HL-60 (cell line): ENCODE results near the gene KIF2C.

Experiments used
- DNase-seq, 2 experiments: peaks; one replicate each; pipeline ENCODE4 v3.0.0-alpha.2; 2010 to 2020; ENCODE audit warnings: low read depth in 1 of 2, low spot score in 1 of 2
- H3K27ac ChIP-seq: fragments of 250-450 bp; sonication (Bioruptor Pico); replicated peaks from 2 replicates; pipeline ENCODE4 v1.5.1; 2020; ENCODE audit warnings: mild to moderate bottlenecking, moderate library complexity
- H3K27me3 ChIP-seq: fragments of 250-450 bp; sonication (Bioruptor Pico); 2 replicates; pipeline ENCODE4 v1.5.1; 2021; ENCODE audit warnings: mild to moderate bottlenecking, moderate library complexity; ENCODE audit not compliant: insufficient read depth, poor library complexity, severe bottlenecking
- H3K4me3 ChIP-seq: replicated peaks from 2 replicates; pipeline ENCODE4 v1.5.1; 2011; ENCODE audit warnings: mild to moderate bottlenecking, control low read depth, low read length; ENCODE audit not compliant: insufficient read depth
- GABPA ChIP-seq: IDR thresholded peaks from 2 replicates; pipeline ENCODE4 v1.6.1; 2012; ENCODE audit warnings: low read depth
- POLR2AphosphoS5 ChIP-seq: IDR thresholded peaks from 2 replicates; pipeline ENCODE4 v1.6.1; 2012; ENCODE audit warnings: low read depth
- REST ChIP-seq: IDR thresholded peaks from 2 replicates; pipeline ENCODE4 v1.6.1; 2012; ENCODE audit warnings: low read depth; ENCODE audit not compliant: insufficient replicate concordance
- SPI1 ChIP-seq: IDR thresholded peaks from 2 replicates; pipeline ENCODE4 v1.6.1; 2012; ENCODE audit warnings: low read depth, mild to moderate bottlenecking, borderline replicate concordance
- TF ChIP-seq, protein P1 (sequence below): IDR thresholded peaks from one replicate; pipeline ENCODE4 v1.5.1; 2011; ENCODE audit warnings: low read length, control low read depth, inconsistent platforms; ENCODE audit not compliant: insufficient read depth

Gene KIF2C

GRCh38 chr1:44717156-44717555, 22.5 kb upstream of the KIF2C start:
- no peak for DNase-seq
- no peak overlapping the region for H3K4me3 ChIP-seq
- TF ChIP-seq, protein P1, sequence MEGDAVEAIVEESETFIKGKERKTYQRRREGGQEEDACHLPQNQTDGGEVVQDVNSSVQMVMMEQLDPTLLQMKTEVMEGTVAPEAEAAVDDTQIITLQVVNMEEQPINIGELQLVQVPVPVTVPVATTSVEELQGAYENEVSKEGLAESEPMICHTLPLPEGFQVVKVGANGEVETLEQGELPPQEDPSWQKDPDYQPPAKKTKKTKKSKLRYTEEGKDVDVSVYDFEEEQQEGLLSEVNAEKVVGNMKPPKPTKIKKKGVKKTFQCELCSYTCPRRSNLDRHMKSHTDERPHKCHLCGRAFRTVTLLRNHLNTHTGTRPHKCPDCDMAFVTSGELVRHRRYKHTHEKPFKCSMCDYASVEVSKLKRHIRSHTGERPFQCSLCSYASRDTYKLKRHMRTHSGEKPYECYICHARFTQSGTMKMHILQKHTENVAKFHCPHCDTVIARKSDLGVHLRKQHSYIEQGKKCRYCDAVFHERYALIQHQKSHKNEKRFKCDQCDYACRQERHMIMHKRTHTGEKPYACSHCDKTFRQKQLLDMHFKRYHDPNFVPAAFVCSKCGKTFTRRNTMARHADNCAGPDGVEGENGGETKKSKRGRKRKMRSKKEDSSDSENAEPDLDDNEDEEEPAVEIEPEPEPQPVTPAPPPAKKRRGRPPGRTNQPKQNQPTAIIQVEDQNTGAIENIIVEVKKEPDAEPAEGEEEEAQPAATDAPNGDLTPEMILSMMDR: no peak
- TF ChIP-seq SPI1: no peak
- TF ChIP-seq REST: no peak
- no peak for TF ChIP-seq GABPA
- no peak for TF ChIP-seq POLR2AphosphoS5
- H3K27ac ChIP-seq: no peak overlapping the region
- no peaks in the 10 kb centered on the region for H3K27me3 ChIP-seq

DNA sequence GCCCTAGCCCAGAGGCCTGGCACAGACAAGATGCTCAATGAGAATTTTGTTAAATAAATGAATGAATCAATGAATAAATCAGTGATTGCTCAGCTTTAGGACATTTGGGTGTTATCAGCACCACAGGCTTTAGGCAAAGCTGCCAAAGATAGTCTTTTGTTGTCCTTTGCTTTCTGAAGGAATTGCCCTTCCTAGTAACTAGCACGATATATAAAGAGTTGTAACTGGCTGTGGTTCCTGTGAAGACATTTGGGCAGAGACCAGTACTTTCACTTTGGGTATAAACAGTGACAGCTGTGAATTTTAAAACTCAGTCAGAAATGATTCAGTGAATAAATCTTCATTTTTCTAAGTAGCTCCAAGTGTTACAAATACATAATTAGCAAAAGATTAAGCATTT, 22.0 kb upstream of the KIF2C start:
- Histone ChIP-seq H3K27me3 (no peaks in the 10 kb centered on the region), H3K4me3 (no peak overlapping the region), H3K27ac (no peak overlapping the region)
- no peak for DNase-seq
- TF ChIP-seq GABPA: no peak
- TF ChIP-seq POLR2AphosphoS5: no peak
- no peak for TF ChIP-seq SPI1
- TF ChIP-seq, protein P1: no peak
- no peak for TF ChIP-seq REST

GRCh38 chr1:44718091-44718490, 21.5 kb upstream of the KIF2C start:
- no peak for DNase-seq
- no peak overlapping the region for H3K4me3 ChIP-seq
- no peak overlapping the region for H3K27ac ChIP-seq
- H3K27me3 ChIP-seq: no peaks in the 10 kb centered on the region
- TF ChIP-seq, protein P1: no peak
- no peak for TF ChIP-seq REST
- TF ChIP-seq POLR2AphosphoS5: no peak
- no peak for TF ChIP-seq SPI1
- TF ChIP-seq GABPA: no peak
